ENCODE measurements around the gene NOS3.
A peak's percentile ranks its signal among the peaks of the same experiment; 100 is the strongest.

Gene NOS3

GRCh38 chr7:151012031-151012692, 21.3 kb downstream of the NOS3 start:
- no peak overlapping the region for H3K4me3 ChIP-seq (ENCODE audit: low read depth, low read length)
- no peak for TF ChIP-seq CTCF (IDR thresholded peaks at IDR 0.05; ENCODE audit: low read depth, low read length)

- H3K4me3 ChIP-seq (ENCODE audit: low read depth, low read length) = no peak overlapping the region
- TF ChIP-seq CTCF (IDR thresholded peaks at IDR 0.05; ENCODE audit: low read depth, low read length) = peak; percentile 55
Observed at GRCh38 chr7:151012911-151013347, 22.1 kb downstream of the NOS3 start.

GRCh38 chr7:151013356-151013732, 22.5 kb downstream of the NOS3 start:
- no peak overlapping the region for H3K4me3 ChIP-seq (ENCODE audit: low read depth, low read length)
- TF ChIP-seq CTCF (IDR thresholded peaks at IDR 0.05; ENCODE audit: low read depth, low read length) = no peak

GRCh38 chr7:151013733-151014497, 23.1 kb downstream of the NOS3 start:
- TF ChIP-seq CTCF (IDR thresholded peaks at IDR 0.05; ENCODE audit: low read depth, low read length) = no peak
- 0 out of 2 replicates have a peak overlapping the region, but pooled peaks have one; percentile 2 for H3K4me3 ChIP-seq (ENCODE audit: low read depth, low read length)

- TF ChIP-seq CTCF (IDR thresholded peaks at IDR 0.05; ENCODE audit: low read depth, low read length) = no peak
- no peak overlapping the region for H3K4me3 ChIP-seq (ENCODE audit: low read depth, low read length)
Observed at GRCh38 chr7:151014950-151015349, 24.1 kb downstream of the NOS3 start.

- H3K4me3 ChIP-seq (ENCODE audit: low read depth, low read length) = no peak overlapping the region
- TF ChIP-seq CTCF (IDR thresholded peaks at IDR 0.05; ENCODE audit: low read depth, low read length) = no peak
Observed at GRCh38 chr7:151015967-151016366, 25.1 kb downstream of the NOS3 start.

- no peak for TF ChIP-seq CTCF (IDR thresholded peaks at IDR 0.05; ENCODE audit: low read depth, low read length)
Observed at GRCh38 chr7:151016505-151016904, 25.7 kb downstream of the NOS3 start.

More at GRCh38 chr7:151016505-151016904, 25.7 kb downstream of the NOS3 start:
- no peak overlapping the region for H3K4me3 ChIP-seq (ENCODE audit: low read depth, low read length)
